Measurements from ENCODE around the gene NR2C2AP. TPM values are rescaled to one million over a fixed set of nuclear protein-coding genes. Genes with fewer than 3 reads are reported as not detected.
A peak's percentile ranks its signal among the peaks of the same experiment; 100 is the strongest.

Gene NR2C2AP
- total and polyA plus RNA-seq, 2 of the 13 experiments (the other 11 are each of a cell fraction or from before 2014, with no cell fraction given): 12.2 to 26.8 TPM

DNA sequence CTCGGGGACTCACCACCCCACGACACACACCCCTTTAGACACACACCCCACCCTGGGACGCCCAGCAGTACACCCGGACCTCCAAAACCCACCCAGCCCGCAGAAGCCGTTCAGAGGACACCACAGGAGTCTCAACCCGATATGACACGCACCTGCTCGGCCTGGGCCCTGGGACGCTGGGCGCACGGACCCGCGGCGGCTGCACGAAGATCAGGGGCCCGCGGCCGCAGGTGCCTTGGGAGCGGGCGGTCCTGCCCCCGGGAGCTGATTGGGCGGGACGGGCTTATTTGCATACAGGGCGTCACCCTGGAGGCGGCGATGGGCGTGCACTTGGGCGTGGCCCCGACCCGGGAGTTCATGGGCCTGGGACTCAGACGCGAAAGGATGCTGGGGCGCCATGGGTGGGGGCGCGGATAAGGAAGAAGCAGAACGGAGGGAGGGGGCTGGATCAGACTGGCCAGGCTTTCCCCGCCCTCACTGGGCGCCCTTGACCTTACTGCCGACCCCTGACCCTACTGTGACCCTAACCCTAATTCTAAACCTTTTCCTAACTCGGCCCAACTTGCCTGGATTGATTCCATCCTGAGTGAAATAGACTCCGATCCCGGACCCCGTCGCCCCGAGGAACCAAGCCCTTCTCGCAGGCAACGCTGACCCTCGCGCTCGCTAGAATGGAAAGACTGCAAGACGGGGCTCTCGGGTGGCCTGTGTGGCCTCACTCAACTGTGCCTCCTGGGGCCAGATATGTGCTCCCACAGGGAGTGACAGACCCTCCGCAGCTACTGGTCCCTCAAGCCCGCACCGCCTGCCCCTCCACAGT, 33.0 kb downstream of the NR2C2AP start, which contains the start of gene MEF2B (continued):
- no peak for TF ChIP-seq ZNF329 (CRISPR knock-in tag; IDR thresholded peaks at IDR 0.05; ENCODE audit: low read depth)
- no peak for TF ChIP-seq ZNF616 (CRISPR knock-in tag; IDR thresholded peaks at IDR 0.05; ENCODE audit: low read depth)
- TF ChIP-seq SRF (IDR thresholded peaks at IDR 0.05; ENCODE audit: low read depth, low read length): no peak
- TF ChIP-seq ZNF10 (CRISPR knock-in tag; IDR thresholded peaks at IDR 0.05; ENCODE audit: borderline replicate concordance, low read depth): no peak
- TF ChIP-seq ZNF496 (CRISPR knock-in tag; IDR thresholded peaks at IDR 0.05; ENCODE audit: insufficient replicate concordance): no peak
- TF ChIP-seq ZNF775 (CRISPR knock-in tag; IDR thresholded peaks at IDR 0.05; ENCODE audit: borderline replicate concordance): no peak
- TF ChIP-seq ETV6 (CRISPR knock-in tag; conservative IDR thresholded peaks at IDR 0.05): no peak
- TF ChIP-seq, protein P1, sequence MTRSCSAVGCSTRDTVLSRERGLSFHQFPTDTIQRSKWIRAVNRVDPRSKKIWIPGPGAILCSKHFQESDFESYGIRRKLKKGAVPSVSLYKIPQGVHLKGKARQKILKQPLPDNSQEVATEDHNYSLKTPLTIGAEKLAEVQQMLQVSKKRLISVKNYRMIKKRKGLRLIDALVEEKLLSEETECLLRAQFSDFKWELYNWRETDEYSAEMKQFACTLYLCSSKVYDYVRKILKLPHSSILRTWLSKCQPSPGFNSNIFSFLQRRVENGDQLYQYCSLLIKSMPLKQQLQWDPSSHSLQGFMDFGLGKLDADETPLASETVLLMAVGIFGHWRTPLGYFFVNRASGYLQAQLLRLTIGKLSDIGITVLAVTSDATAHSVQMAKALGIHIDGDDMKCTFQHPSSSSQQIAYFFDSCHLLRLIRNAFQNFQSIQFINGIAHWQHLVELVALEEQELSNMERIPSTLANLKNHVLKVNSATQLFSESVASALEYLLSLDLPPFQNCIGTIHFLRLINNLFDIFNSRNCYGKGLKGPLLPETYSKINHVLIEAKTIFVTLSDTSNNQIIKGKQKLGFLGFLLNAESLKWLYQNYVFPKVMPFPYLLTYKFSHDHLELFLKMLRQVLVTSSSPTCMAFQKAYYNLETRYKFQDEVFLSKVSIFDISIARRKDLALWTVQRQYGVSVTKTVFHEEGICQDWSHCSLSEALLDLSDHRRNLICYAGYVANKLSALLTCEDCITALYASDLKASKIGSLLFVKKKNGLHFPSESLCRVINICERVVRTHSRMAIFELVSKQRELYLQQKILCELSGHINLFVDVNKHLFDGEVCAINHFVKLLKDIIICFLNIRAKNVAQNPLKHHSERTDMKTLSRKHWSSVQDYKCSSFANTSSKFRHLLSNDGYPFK (CRISPR knock-in tag; IDR thresholded peaks at IDR 0.05; ENCODE audit: borderline replicate concordance): no peak
- no peak for TF ChIP-seq REL (CRISPR knock-in tag; conservative IDR thresholded peaks at IDR 0.05)
- TF ChIP-seq, protein P2, sequence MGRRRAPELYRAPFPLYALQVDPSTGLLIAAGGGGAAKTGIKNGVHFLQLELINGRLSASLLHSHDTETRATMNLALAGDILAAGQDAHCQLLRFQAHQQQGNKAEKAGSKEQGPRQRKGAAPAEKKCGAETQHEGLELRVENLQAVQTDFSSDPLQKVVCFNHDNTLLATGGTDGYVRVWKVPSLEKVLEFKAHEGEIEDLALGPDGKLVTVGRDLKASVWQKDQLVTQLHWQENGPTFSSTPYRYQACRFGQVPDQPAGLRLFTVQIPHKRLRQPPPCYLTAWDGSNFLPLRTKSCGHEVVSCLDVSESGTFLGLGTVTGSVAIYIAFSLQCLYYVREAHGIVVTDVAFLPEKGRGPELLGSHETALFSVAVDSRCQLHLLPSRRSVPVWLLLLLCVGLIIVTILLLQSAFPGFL (CRISPR knock-in tag; IDR thresholded peaks at IDR 0.05): no peak
- TF ChIP-seq SP5 (CRISPR knock-in tag; IDR thresholded peaks at IDR 0.05; ENCODE audit: borderline replicate concordance, low read depth): no peak; the same call in 1 of the 2 replicates
- no peak for TF ChIP-seq ZNF614 (CRISPR knock-in tag; IDR thresholded peaks at IDR 0.05; ENCODE audit: borderline replicate concordance)
- no peak for TF ChIP-seq MED13 (CRISPR knock-in tag; IDR thresholded peaks at IDR 0.05)
- TF ChIP-seq, protein P3, sequence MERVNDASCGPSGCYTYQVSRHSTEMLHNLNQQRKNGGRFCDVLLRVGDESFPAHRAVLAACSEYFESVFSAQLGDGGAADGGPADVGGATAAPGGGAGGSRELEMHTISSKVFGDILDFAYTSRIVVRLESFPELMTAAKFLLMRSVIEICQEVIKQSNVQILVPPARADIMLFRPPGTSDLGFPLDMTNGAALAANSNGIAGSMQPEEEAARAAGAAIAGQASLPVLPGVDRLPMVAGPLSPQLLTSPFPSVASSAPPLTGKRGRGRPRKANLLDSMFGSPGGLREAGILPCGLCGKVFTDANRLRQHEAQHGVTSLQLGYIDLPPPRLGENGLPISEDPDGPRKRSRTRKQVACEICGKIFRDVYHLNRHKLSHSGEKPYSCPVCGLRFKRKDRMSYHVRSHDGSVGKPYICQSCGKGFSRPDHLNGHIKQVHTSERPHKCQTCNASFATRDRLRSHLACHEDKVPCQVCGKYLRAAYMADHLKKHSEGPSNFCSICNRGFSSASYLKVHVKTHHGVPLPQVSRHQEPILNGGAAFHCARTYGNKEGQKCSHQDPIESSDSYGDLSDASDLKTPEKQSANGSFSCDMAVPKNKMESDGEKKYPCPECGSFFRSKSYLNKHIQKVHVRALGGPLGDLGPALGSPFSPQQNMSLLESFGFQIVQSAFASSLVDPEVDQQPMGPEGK (CRISPR knock-in tag; IDR thresholded peaks at IDR 0.05): peak; percentile 45; the same call in 1 of the 2 replicates
- TF ChIP-seq, protein P4, sequence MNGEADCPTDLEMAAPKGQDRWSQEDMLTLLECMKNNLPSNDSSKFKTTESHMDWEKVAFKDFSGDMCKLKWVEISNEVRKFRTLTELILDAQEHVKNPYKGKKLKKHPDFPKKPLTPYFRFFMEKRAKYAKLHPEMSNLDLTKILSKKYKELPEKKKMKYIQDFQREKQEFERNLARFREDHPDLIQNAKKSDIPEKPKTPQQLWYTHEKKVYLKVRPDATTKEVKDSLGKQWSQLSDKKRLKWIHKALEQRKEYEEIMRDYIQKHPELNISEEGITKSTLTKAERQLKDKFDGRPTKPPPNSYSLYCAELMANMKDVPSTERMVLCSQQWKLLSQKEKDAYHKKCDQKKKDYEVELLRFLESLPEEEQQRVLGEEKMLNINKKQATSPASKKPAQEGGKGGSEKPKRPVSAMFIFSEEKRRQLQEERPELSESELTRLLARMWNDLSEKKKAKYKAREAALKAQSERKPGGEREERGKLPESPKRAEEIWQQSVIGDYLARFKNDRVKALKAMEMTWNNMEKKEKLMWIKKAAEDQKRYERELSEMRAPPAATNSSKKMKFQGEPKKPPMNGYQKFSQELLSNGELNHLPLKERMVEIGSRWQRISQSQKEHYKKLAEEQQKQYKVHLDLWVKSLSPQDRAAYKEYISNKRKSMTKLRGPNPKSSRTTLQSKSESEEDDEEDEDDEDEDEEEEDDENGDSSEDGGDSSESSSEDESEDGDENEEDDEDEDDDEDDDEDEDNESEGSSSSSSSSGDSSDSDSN (CRISPR knock-in tag; IDR thresholded peaks at IDR 0.05): peak; percentile 71
- TF ChIP-seq ZBTB21 (CRISPR knock-in tag; IDR thresholded peaks at IDR 0.05): no peak
- TF ChIP-seq ZNF543 (CRISPR knock-in tag; IDR thresholded peaks at IDR 0.05): no peak
- peak; percentile 59; the same call in 1 of the 2 replicates for TF ChIP-seq ZNF230 (CRISPR knock-in tag; IDR thresholded peaks at IDR 0.05)
- TF ChIP-seq ZNF777 (CRISPR knock-in tag; IDR thresholded peaks at IDR 0.05): no peak
- no peak for TF ChIP-seq ZNF546 (CRISPR knock-in tag; conservative IDR thresholded peaks at IDR 0.05)
- TF ChIP-seq JARID2 (CRISPR knock-in tag; IDR thresholded peaks at IDR 0.05; ENCODE audit: insufficient replicate concordance): no peak
- no peak; the same call in 1 of the 2 replicates for TF ChIP-seq KAT7 (CRISPR knock-in tag; IDR thresholded peaks at IDR 0.05; ENCODE audit: borderline replicate concordance)

Data from HepG2 (cell line).